Mesothelial cell of epicardium (in vitro differentiated cells): ENCODE results near the gene SLC27A4. TPM values are rescaled to one million over a fixed set of nuclear protein-coding genes. Genes with fewer than 3 reads are reported as not detected.

ENCODE experiments used
- DNase-seq, 2 experiments: peaks; one replicate each; pipeline ENCODE4 v3.0.0; 2021; ENCODE audit warnings: low spot score in 2 of 2; ENCODE audit not compliant: unreplicated experiment in 2 of 2
- H3K27ac Mint-ChIP-seq: 2 replicates; pipeline ENCODE4 v1.8.0; 2021; ENCODE audit warnings: mixed read lengths
- H3K27me3 Mint-ChIP-seq: 2 replicates; pipeline ENCODE4 v1.8.0; 2021; ENCODE audit warnings: low read depth, mixed read lengths
- H3K36me3 Mint-ChIP-seq: 2 replicates; pipeline ENCODE4 v1.8.0; 2021; ENCODE audit warnings: mixed read lengths
- H3K4me1 Mint-ChIP-seq: 2 replicates; pipeline ENCODE4 v1.8.0; 2021; ENCODE audit warnings: mixed read lengths
- H3K4me3 Mint-ChIP-seq: 2 replicates; pipeline ENCODE4 v1.8.0; 2021; ENCODE audit warnings: mild to moderate bottlenecking, moderate library complexity, mixed read lengths
- H3K9me3 Mint-ChIP-seq: 2 replicates; pipeline ENCODE4 v1.8.0; 2021; ENCODE audit warnings: mixed read lengths
- total RNA-seq: library from RNA; stranded (reverse); gene quantifications from 3 replicates; pipeline ENCODE4 v1.2.1, GENCODE V29; 2021
- TF ChIP-seq, protein P1 (sequence below): fragments of 200-600 bp; sonication (generic); IDR thresholded peaks from one replicate; pipeline ENCODE4 v1.5.0; 2021; ENCODE audit warnings: antibody characterized with exemption; ENCODE audit not compliant: unreplicated experiment

SLC27A4 gene
- total RNA-seq, 1 donor from 2014 or later, result 18.5 TPM

DNA sequence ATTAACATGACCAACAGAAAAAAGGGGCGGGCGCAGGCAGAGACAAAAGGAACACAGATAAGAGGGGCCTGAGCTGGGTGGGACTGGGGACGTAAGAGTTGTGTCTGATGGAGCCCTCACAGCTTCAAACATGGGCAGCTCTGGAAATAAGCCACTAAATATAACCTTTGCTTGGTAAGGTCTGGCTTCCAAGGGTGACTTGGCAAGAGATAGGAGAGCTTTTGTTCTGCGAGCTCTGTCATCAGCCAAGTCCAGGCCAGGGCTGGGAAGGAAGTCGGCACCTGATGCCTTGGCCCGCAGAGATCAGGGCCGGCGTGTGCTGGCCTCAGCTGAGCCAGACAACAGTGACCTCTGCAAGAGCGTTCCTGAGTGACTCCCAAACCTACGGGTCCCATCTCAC is 29.9 kb upstream of the SLC27A4 start:
- no peaks in the 10 kb centered on the region for H3K9me3 Mint-ChIP-seq
- TF ChIP-seq, protein P1, sequence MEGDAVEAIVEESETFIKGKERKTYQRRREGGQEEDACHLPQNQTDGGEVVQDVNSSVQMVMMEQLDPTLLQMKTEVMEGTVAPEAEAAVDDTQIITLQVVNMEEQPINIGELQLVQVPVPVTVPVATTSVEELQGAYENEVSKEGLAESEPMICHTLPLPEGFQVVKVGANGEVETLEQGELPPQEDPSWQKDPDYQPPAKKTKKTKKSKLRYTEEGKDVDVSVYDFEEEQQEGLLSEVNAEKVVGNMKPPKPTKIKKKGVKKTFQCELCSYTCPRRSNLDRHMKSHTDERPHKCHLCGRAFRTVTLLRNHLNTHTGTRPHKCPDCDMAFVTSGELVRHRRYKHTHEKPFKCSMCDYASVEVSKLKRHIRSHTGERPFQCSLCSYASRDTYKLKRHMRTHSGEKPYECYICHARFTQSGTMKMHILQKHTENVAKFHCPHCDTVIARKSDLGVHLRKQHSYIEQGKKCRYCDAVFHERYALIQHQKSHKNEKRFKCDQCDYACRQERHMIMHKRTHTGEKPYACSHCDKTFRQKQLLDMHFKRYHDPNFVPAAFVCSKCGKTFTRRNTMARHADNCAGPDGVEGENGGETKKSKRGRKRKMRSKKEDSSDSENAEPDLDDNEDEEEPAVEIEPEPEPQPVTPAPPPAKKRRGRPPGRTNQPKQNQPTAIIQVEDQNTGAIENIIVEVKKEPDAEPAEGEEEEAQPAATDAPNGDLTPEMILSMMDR, result no peak
- H3K36me3 Mint-ChIP-seq, result peaks cover 24% of the 10 kb centered on the region
- no peak overlapping the region for H3K4me3 Mint-ChIP-seq
- no peaks in the 10 kb centered on the region for H3K27me3 Mint-ChIP-seq
- H3K4me1 Mint-ChIP-seq, result no peaks in the 10 kb centered on the region
- DNase-seq, result no peak
- no peak overlapping the region for H3K27ac Mint-ChIP-seq

- no peaks in the 10 kb centered on the region for H3K9me3 Mint-ChIP-seq
- H3K4me3 Mint-ChIP-seq, result no peak overlapping the region
- peaks cover 27% of the 10 kb centered on the region for H3K36me3 Mint-ChIP-seq
- TF ChIP-seq, protein P1, result no peak
- no peaks in the 10 kb centered on the region for H3K4me1 Mint-ChIP-seq
- H3K27ac Mint-ChIP-seq, result no peak overlapping the region
- no peak for DNase-seq
- H3K27me3 Mint-ChIP-seq, result no peaks in the 10 kb centered on the region
These were observed 25.6 kb upstream of the SLC27A4 start for GRCh38 chr9:128314697-128315096.

DNA sequence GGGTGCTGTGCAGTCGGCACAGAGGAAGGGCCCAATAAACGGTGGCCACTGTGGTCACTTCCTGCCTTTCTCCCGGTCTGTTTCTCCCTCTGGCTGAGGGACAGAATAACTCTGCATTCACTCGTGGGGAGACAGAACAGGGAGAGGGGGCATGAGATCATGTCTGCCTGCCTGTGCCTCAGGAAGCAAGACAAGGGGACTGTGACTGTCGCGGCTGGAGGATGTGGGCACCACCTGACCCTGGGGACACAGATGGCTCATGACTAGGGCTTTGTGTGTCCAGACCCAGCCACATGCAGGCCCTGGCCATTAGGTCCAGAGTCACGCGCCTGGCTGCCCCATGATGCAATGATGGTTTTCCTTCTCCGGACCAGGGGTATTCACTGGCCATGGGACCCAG is 23.9 kb upstream of the SLC27A4 start:
- no peaks in the 10 kb centered on the region for H3K9me3 Mint-ChIP-seq
- peaks cover 1% of the 10 kb centered on the region for H3K4me1 Mint-ChIP-seq
- no peak for DNase-seq
- TF ChIP-seq, protein P1, result no peak
- no peak overlapping the region for H3K4me3 Mint-ChIP-seq
- H3K27me3 Mint-ChIP-seq, result no peaks in the 10 kb centered on the region
- H3K36me3 Mint-ChIP-seq, result peaks cover 22% of the 10 kb centered on the region
- no peak overlapping the region for H3K27ac Mint-ChIP-seq

- DNase-seq, result no peak
- Mint-ChIP-seq H3K4me3 (no peak overlapping the region), H3K27me3 (no peaks in the 10 kb centered on the region)
These were observed 22.7 kb upstream of the SLC27A4 start for GRCh38 chr9:128317629-128318028.

GRCh38 chr9:128321343-128321742 is 19.0 kb upstream of the SLC27A4 start:
- Mint-ChIP-seq H3K27ac (no peak overlapping the region), H3K27me3 (no peaks in the 10 kb centered on the region), H3K9me3 (no peaks in the 10 kb centered on the region), H3K4me1 (peaks cover 14% of the 10 kb centered on the region), H3K36me3 (peaks cover 11% of the 10 kb centered on the region), H3K4me3 (peak overlapping the region; percentile 97)
- TF ChIP-seq, protein P1, result no peak
- no peak for DNase-seq

More at GRCh38 chr9:128317629-128318028, 22.7 kb upstream of the SLC27A4 start:
- no peaks in the 10 kb centered on the region for H3K9me3 Mint-ChIP-seq
- H3K4me1 Mint-ChIP-seq, result peaks cover 3% of the 10 kb centered on the region
- H3K27ac Mint-ChIP-seq, result no peak overlapping the region
- TF ChIP-seq, protein P1, result no peak
- peaks cover 20% of the 10 kb centered on the region for H3K36me3 Mint-ChIP-seq

DNA sequence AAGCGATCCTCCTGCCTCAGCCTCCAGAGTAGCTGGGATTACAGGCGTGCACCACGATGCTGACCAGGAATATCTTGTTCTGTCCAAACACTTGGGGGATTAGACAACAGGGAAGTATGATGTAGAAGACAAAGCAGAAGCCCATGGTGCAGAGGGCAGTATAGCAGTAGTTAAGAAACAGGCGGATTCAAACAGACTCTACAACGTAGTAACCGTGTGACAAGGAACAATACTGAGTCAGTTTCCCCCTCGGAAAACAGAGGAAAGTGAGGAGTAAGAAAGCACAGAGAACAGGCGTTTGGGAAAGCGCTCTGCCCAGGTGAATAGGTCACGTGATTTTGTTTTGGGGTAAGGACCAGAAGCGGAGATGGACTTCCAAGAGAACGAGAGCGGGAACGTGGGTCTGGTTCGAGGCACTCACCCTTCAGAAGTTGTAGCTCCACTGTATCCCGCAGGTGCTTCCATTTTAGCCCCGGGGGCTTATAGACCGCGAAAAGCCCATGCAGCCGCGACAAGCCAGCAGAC is 18.4 kb upstream of the SLC27A4 start:
- H3K27ac Mint-ChIP-seq, result peak overlapping the region; percentile 99
- no peaks in the 10 kb centered on the region for H3K9me3 Mint-ChIP-seq
- TF ChIP-seq, protein P1, result no peak
- no peak for DNase-seq
- peaks cover 5% of the 10 kb centered on the region for H3K36me3 Mint-ChIP-seq
- no peaks in the 10 kb centered on the region for H3K27me3 Mint-ChIP-seq
- H3K4me1 Mint-ChIP-seq, result peaks cover 14% of the 10 kb centered on the region
- peak overlapping the region; percentile 97 for H3K4me3 Mint-ChIP-seq
